ENCODE data around the gene ATP9B.

- no peak for TF ChIP-seq EZH2 (IDR thresholded peaks at IDR 0.05; ENCODE audit: low read length, unreplicated experiment)
- no peak for TF ChIP-seq EZH2phosphoT487 (IDR thresholded peaks at IDR 0.05; ENCODE audit: borderline replicate concordance, low read length)
These were observed 165.2 kb downstream of the ATP9B start for GRCh38 chr18:79234438-79234837.

All from PC-3 (cell line).